Colonic mucosa (tissue), 4 donors: Measurements from ENCODE around the gene NOTCH2. TPM values are rescaled to one million over a fixed set of nuclear protein-coding genes. Genes with fewer than 3 reads are reported as not detected.

Experiments
- DNase-seq: peaks from one replicate; pipeline ENCODE4 v3.0.0-alpha.2; 2020
- H3K27ac ChIP-seq: fragments of 200-600 bp; one replicate; pipeline ENCODE4 v1.8.0; 2021
- H3K27me3 ChIP-seq: fragments of 200-600 bp; one replicate; pipeline ENCODE4 v1.8.0; 2021
- H3K36me3 ChIP-seq: fragments of 200-600 bp; one replicate; pipeline ENCODE4 v1.8.0; 2021
- H3K4me1 ChIP-seq: fragments of 200-600 bp; one replicate; pipeline ENCODE4 v1.8.0; 2021; ENCODE audit warnings: mild to moderate bottlenecking
- H3K4me3 ChIP-seq: fragments of 200-600 bp; one replicate; pipeline ENCODE4 v1.8.0; 2021
- H3K9ac ChIP-seq, 2 donors: one replicate each; pipeline ENCODE4 v1.7.0; 2013; ENCODE audit warnings: control low read depth in 2 of 2, low read depth in 2 of 2, low read length in 2 of 2
- H3K9me3 ChIP-seq: fragments of 200-600 bp; one replicate; pipeline ENCODE4 v1.8.0; 2021
- intact Hi-C: fragments of 100-400 bp; cut with DNase I; formaldehyde crosslinking; loops from one replicate; pipeline ENCODE4 v1.14.1; 2022
- total RNA-seq, 2 donors: library from RNA; stranded (reverse); fragmentation: NEBNext Ultra II Directional in 1 of 2; extraction: Animal tissue kit (Norgen Biotek cat#: 25700) in 1 of 2; gene quantifications; one replicate each; pipeline ENCODE4 v1.2.1, GENCODE V29; 2021
- TF ChIP-seq, protein P1 (sequence below): fragments of 200-600 bp; IDR thresholded peaks from one replicate; pipeline ENCODE4 v1.8.0; 2022; ENCODE audit warnings: antibody characterized with exemption, mild to moderate bottlenecking
- donor health status: healthy.
- donor health status: DM: no; HTN: no; CAD: no.
- donor health status: DM: no; HTN: no; CAD: no.

The NOTCH2 gene
- total RNA-seq, 2 donors from 2014 or later, result 53.0 to 69.6 TPM

- Histone ChIP-seq H3K4me1 (no peaks in the 10 kb centered on the region), H3K9me3 (no peaks in the 10 kb centered on the region), H3K36me3 (no peaks in the 10 kb centered on the region), H3K4me3 (no peak overlapping the region), H3K9ac (no peak overlapping the region), H3K27me3 (no peaks in the 10 kb centered on the region), H3K27ac (no peak overlapping the region)
- no peak for DNase-seq
- TF ChIP-seq, protein P1, sequence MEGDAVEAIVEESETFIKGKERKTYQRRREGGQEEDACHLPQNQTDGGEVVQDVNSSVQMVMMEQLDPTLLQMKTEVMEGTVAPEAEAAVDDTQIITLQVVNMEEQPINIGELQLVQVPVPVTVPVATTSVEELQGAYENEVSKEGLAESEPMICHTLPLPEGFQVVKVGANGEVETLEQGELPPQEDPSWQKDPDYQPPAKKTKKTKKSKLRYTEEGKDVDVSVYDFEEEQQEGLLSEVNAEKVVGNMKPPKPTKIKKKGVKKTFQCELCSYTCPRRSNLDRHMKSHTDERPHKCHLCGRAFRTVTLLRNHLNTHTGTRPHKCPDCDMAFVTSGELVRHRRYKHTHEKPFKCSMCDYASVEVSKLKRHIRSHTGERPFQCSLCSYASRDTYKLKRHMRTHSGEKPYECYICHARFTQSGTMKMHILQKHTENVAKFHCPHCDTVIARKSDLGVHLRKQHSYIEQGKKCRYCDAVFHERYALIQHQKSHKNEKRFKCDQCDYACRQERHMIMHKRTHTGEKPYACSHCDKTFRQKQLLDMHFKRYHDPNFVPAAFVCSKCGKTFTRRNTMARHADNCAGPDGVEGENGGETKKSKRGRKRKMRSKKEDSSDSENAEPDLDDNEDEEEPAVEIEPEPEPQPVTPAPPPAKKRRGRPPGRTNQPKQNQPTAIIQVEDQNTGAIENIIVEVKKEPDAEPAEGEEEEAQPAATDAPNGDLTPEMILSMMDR, result no peak
- intact Hi-C loops, result no loop called here
These were observed 102.8 kb downstream of the NOTCH2 start for GRCh38 chr1:119966681-119967080.

DNA sequence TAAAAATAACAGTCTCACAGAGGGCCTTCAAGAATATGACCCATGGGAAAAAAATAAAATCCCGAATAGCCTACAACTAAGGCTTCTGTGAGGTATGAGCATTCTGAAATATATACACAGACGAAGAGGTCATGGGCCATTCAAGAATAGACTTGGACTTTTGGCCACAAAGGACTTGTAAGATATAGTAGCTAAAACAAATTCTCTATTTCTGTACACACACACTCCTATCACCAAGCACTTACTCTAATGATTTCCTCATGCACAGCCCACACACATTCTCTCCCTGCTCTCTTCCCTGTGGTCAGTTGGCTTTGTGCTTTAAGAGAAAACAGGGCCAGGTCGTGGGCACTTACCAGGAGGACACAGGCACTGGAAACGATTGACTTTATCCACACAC, 103.4 kb downstream of the NOTCH2 start:
- no peak for DNase-seq
- intact Hi-C loops, result no loop called here
- H3K9me3 ChIP-seq, result no peaks in the 10 kb centered on the region
- H3K27ac ChIP-seq, result no peak overlapping the region
- no peaks in the 10 kb centered on the region for H3K36me3 ChIP-seq
- H3K4me1 ChIP-seq, result no peaks in the 10 kb centered on the region
- H3K27me3 ChIP-seq, result no peaks in the 10 kb centered on the region
- TF ChIP-seq, protein P1, result no peak
- no peak overlapping the region for H3K4me3 ChIP-seq
- no peak overlapping the region for H3K9ac ChIP-seq

- Histone ChIP-seq H3K9me3 (no peaks in the 10 kb centered on the region), H3K9ac (no peak overlapping the region), H3K27ac (no peak overlapping the region), H3K27me3 (no peaks in the 10 kb centered on the region), H3K4me1 (no peaks in the 10 kb centered on the region), H3K4me3 (no peak overlapping the region), H3K36me3 (no peaks in the 10 kb centered on the region)
- TF ChIP-seq, protein P1, result no peak
- DNase-seq, result no peak
- intact Hi-C loops, result no loop called here
These were observed 104.6 kb downstream of the NOTCH2 start for GRCh38 chr1:119964673-119965363.

GRCh38 chr1:119962296-119962968, 107.0 kb downstream of the NOTCH2 start:
- no peak overlapping the region for H3K4me3 ChIP-seq
- TF ChIP-seq, protein P1, result no peak
- DNase-seq, result no peak
- intact Hi-C loops, result no loop called here
- no peaks in the 10 kb centered on the region for H3K9me3 ChIP-seq
- no peak overlapping the region for H3K27ac ChIP-seq
- no peaks in the 10 kb centered on the region for H3K36me3 ChIP-seq
- no peak overlapping the region for H3K9ac ChIP-seq
- H3K27me3 ChIP-seq, result no peaks in the 10 kb centered on the region
- no peaks in the 10 kb centered on the region for H3K4me1 ChIP-seq

DNA sequence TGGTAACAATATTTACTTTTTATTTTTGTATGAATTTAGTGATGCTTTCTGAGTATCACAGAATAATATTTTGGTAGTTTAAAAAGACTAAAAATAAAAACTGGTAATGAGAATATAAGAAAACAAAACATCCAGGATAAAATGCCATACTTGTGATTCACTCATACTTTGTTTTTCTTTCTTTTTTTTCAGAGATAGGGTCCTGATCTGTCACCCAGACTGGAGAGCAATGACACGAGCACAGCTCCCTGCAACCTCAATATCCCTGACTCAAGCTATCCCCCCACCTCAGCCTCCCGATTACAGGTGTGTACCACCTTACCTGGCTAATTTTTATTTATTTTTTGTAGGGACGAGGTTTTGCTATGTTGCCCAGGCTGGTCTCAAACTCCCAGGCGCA, 109.0 kb downstream of the NOTCH2 start:
- no peak overlapping the region for H3K9ac ChIP-seq
- H3K4me3 ChIP-seq, result no peak overlapping the region
- no peaks in the 10 kb centered on the region for H3K9me3 ChIP-seq
- H3K36me3 ChIP-seq, result no peaks in the 10 kb centered on the region
- DNase-seq, result no peak
- no peaks in the 10 kb centered on the region for H3K27me3 ChIP-seq
- intact Hi-C loops, result no loop called here
- TF ChIP-seq, protein P1, result no peak
- H3K27ac ChIP-seq, result no peak overlapping the region
- H3K4me1 ChIP-seq, result no peaks in the 10 kb centered on the region
